Cardiac muscle cell (in vitro differentiated cells and primary cell): ENCODE data around the gene CEP41. TPM values are rescaled to one million over a fixed set of nuclear protein-coding genes. Genes with fewer than 3 reads are reported as not detected.

Experiments used
- DNase-seq, 2 donors: peaks; one replicate each; pipeline versions ENCODE4 v3.0.0 to v3.0.0-alpha.2; 2010 to 2017; ENCODE audit warnings: low read depth in 1 of 2, low spot score in 1 of 2
- H3K27ac ChIP-seq: fragments of 200-600 bp; sonication (generic); 2 replicates; pipeline ENCODE4 v1.5.1; 2016
- H3K27me3 ChIP-seq: fragments of 200-600 bp; sonication (generic); 2 replicates; pipeline ENCODE4 v1.6.0; 2016; ENCODE audit warnings: control low read depth
- H3K36me3 ChIP-seq: fragments of 200-600 bp; sonication (generic); 2 replicates; pipeline ENCODE4 v1.5.1; 2016; ENCODE audit warnings: control low read depth
- H3K4me1 ChIP-seq: fragments of 200-600 bp; sonication (generic); 2 replicates; pipeline ENCODE4 v1.8.1; 2017; ENCODE audit warnings: low read depth, mild to moderate bottlenecking, mixed run types
- H3K4me3 ChIP-seq: fragments of 200-600 bp; sonication (generic); 2 replicates; pipeline ENCODE4 v1.5.1; 2016; ENCODE audit warnings: mild to moderate bottlenecking
- H3K9me3 ChIP-seq: fragments of 200-600 bp; sonication (generic); 2 replicates; pipeline ENCODE4 v1.5.1; 2017; ENCODE audit warnings: low read depth, mild to moderate bottlenecking, control low read depth
- polyA plus RNA-seq: library from polyadenylated mRNA; unstranded; fragments of >200 nt; fragmentation: Nextera tagmentation; extraction: Ambion mirVana; gene quantifications from 2 replicates; pipeline ENCODE4 v1.2.1, GENCODE V29; 2016
- total RNA-seq: library from RNA; depleted of rRNA; stranded (reverse); fragments of >200 nt; gene quantifications from 2 replicates; pipeline ENCODE4 v1.2.3, GENCODE V29; 2016
- TF ChIP-seq, protein P1 (sequence below): IDR thresholded peaks from 2 replicates; pipeline ENCODE4 v1.5.1; 2012; ENCODE audit warnings: low read depth, mild to moderate bottlenecking, low read length

Gene CEP41
- total and polyA plus RNA-seq, 2 experiments from 2014 or later, result 8.0 to 27.4 TPM

GRCh38 chr7:130444234-130444633 is 3.4 kb upstream of the CEP41 start:
- peaks cover 16% of the 10 kb centered on the region for H3K4me1 ChIP-seq
- TF ChIP-seq, protein P1, sequence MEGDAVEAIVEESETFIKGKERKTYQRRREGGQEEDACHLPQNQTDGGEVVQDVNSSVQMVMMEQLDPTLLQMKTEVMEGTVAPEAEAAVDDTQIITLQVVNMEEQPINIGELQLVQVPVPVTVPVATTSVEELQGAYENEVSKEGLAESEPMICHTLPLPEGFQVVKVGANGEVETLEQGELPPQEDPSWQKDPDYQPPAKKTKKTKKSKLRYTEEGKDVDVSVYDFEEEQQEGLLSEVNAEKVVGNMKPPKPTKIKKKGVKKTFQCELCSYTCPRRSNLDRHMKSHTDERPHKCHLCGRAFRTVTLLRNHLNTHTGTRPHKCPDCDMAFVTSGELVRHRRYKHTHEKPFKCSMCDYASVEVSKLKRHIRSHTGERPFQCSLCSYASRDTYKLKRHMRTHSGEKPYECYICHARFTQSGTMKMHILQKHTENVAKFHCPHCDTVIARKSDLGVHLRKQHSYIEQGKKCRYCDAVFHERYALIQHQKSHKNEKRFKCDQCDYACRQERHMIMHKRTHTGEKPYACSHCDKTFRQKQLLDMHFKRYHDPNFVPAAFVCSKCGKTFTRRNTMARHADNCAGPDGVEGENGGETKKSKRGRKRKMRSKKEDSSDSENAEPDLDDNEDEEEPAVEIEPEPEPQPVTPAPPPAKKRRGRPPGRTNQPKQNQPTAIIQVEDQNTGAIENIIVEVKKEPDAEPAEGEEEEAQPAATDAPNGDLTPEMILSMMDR, result no peak
- H3K9me3 ChIP-seq, result no peaks in the 10 kb centered on the region
- no peaks in the 10 kb centered on the region for H3K27me3 ChIP-seq
- H3K27ac ChIP-seq, result no peak overlapping the region
- H3K4me3 ChIP-seq, result no peak overlapping the region
- no peaks in the 10 kb centered on the region for H3K36me3 ChIP-seq
- peak; percentile 13 to 90 for DNase-seq

DNA sequence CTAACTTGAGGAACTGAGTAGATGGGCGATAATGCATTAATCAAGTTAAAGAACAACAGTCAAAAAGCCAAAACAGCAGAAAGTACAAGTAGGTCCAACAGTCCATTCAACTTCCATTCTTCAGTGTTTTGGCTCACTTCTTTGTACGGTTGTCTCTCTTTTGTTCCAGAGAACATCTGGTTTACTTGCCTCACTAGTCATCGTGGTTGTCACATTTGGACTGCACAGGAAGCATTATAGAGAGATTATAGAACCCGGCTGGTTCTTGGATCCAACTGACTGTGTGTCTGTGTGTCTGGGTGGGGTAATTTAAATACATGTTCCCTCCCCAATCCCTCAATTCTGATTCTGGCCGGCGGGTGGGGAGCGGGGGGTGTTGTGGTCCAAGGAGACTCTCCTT is 1.8 kb upstream of the CEP41 start:
- Histone ChIP-seq H3K9me3 (no peaks in the 10 kb centered on the region), H3K27me3 (no peaks in the 10 kb centered on the region), H3K27ac (no peak overlapping the region), H3K4me3 (no peak overlapping the region), H3K4me1 (peaks cover 19% of the 10 kb centered on the region), H3K36me3 (no peaks in the 10 kb centered on the region)
- DNase-seq, result no peak
- TF ChIP-seq, protein P1, result no peak

DNA sequence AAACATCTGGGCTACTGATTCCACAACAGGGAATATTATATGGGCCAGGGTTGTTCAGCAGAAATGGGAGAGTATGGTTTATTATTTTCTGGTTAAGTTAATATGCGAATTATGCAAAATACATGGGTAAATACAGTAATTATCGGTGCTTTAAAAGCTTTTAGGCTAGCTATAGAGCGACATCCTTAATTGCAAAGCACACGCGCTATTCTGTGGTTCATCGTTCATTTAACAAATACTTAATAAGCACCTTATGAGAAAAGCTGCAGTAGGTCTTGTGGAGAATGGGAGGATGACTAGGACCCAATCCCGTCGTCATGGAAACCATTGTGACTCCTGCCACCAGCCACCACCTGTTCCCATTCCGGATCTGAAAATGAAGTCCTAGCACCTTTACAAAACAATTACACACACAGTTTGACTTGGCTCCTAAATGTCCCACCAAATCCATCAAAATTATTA is 623 bp upstream of the CEP41 start:
- Histone ChIP-seq H3K27ac (peak overlapping the region; percentile 59), H3K4me1 (peaks cover 19% of the 10 kb centered on the region), H3K27me3 (no peaks in the 10 kb centered on the region), H3K4me3 (peak overlapping the region; percentile 54), H3K9me3 (no peaks in the 10 kb centered on the region), H3K36me3 (no peaks in the 10 kb centered on the region)
- TF ChIP-seq, protein P1, result no peak
- peak; percentile 10 to 15 for DNase-seq

GRCh38 chr7:130436253-130436652 is 4.6 kb downstream of the CEP41 start:
- Histone ChIP-seq H3K4me1 (peaks cover 17% of the 10 kb centered on the region), H3K4me3 (no peak overlapping the region), H3K36me3 (no peaks in the 10 kb centered on the region), H3K27ac (no peak overlapping the region), H3K9me3 (no peaks in the 10 kb centered on the region), H3K27me3 (no peaks in the 10 kb centered on the region)
- TF ChIP-seq, protein P1, result no peak
- DNase-seq, result no peak

- H3K9me3 ChIP-seq, result no peaks in the 10 kb centered on the region
- H3K4me3 ChIP-seq, result no peak overlapping the region
- TF ChIP-seq, protein P1, result no peak
- no peak for DNase-seq
- H3K27me3 ChIP-seq, result no peaks in the 10 kb centered on the region
- peaks cover 26% of the 10 kb centered on the region for H3K4me1 ChIP-seq
- no peaks in the 10 kb centered on the region for H3K36me3 ChIP-seq
- H3K27ac ChIP-seq, result no peak overlapping the region
Measured at GRCh38 chr7:130435311-130435854, 5.4 kb downstream of the CEP41 start.

DNA sequence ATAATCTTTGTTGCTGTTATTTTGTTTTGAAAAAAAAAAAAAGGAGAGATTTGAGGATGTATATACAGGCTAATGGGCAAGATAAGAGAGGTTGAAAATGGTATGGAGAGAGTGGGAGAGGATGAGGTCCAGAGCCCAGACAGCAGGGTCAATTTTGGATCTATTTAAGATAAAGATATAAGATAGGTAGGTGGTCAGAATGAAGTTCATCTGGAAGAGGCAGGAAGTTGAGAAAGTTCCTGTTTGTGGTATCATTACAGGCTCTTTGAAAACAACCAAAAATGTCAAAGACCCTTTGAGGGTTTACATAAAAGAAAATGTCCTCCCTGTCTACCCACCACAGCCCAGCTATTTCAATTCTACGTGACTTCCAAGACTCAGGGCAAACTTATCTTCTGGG is 7.5 kb downstream of the CEP41 start:
- Histone ChIP-seq H3K4me3 (no peak overlapping the region), H3K27ac (no peak overlapping the region), H3K36me3 (no peaks in the 10 kb centered on the region), H3K27me3 (no peaks in the 10 kb centered on the region), H3K4me1 (peaks cover 27% of the 10 kb centered on the region), H3K9me3 (no peaks in the 10 kb centered on the region)
- TF ChIP-seq, protein P1, result no peak
- DNase-seq, result peak in 1 of 2 donors; percentile 11
